Left lung (tissue), 10 donors: Measurements from ENCODE around the gene KANSL2. TPM values are rescaled to one million over a fixed set of nuclear protein-coding genes. Genes with fewer than 3 reads are reported as not detected.

Experiments used
- ATAC-seq: fragments of 200-7000 bp; cut with Tn5 transposase; one replicate; pipeline ENCODE4 v1.9.1; 2020; ENCODE audit warnings: moderate library complexity
- DNase-seq, 4 donors: peaks; one replicate each; pipeline ENCODE4 v3.0.0-alpha.2; 2013 to 2020
- H3K27ac ChIP-seq, 2 donors: fragments of 200-600 bp; sonication (generic) in 1 of 2; one replicate each; pipeline versions ENCODE4 v1.5.0 to v1.8.0; 2020 to 2021
- H3K27me3 ChIP-seq, 2 donors: fragments of 200-600 bp; sonication (generic) in 1 of 2; one replicate each; pipeline versions ENCODE4 v1.5.0 to v1.8.0; 2020 to 2021
- H3K36me3 ChIP-seq, 2 donors: fragments of 200-600 bp; sonication (generic) in 1 of 2; one replicate each; pipeline versions ENCODE4 v1.5.0 to v1.8.0; 2020 to 2021
- H3K4me1 ChIP-seq, 2 donors: fragments of 200-600 bp; one replicate each; pipeline ENCODE4 v1.8.0; 2021
- H3K4me3 ChIP-seq, 2 donors: fragments of 200-600 bp; sonication (generic) in 1 of 2; one replicate each; pipeline versions ENCODE4 v1.5.0 to v1.8.0; 2020 to 2021; ENCODE audit warnings: mild to moderate bottlenecking in 1 of 2
- H3K9me3 ChIP-seq, 2 donors: fragments of 200-600 bp; sonication (generic) in 1 of 2; one replicate each; pipeline versions ENCODE4 v1.5.0 to v1.8.0; 2020 to 2021
- CTCF ChIP-seq, 2 donors: fragments of 200-600 bp; sonication (generic) in 1 of 2; IDR thresholded peaks; one replicate each; pipeline versions ENCODE4 v1.5.0 to v1.8.0; 2021; ENCODE audit warnings: antibody characterized with exemption in 2 of 2
- intact Hi-C, 2 donors: fragments of 100-400 bp; cut with DNase I; formaldehyde crosslinking; loops; one replicate each; pipeline versions ENCODE4 v1.11.2 to v1.14.2; 2022
- polyA plus RNA-seq, 6 donors: library from polyadenylated mRNA; unstranded; fragments of 120-200 nt; gene quantifications; one replicate each; pipeline ENCODE4 v1.2.1, GENCODE V29; 2013; ENCODE audit not compliant: insufficient read length in 6 of 6
- total RNA-seq, 2 donors: library from RNA; stranded (reverse); fragmentation: NEBNext Ultra II Directional; extraction: Animal tissue kit (Norgen Biotek cat#: 25700); gene quantifications; one replicate each; pipeline ENCODE4 v1.2.1, GENCODE V29; 2021
- donor health status: DM: no; HTN: yes; CAD: no.
- donor health status: DM: no; HTN: no; CAD: no.

The KANSL2 gene
- total and polyA plus RNA-seq, 8 donors, result 28.0 to 58.3 (median 50.0) TPM

GRCh38 chr12:48695859-48696258 is 13.8 kb upstream of the KANSL2 start:
- no peaks in the 10 kb centered on the region for H3K9me3 ChIP-seq
- H3K27me3 ChIP-seq, result no peaks in the 10 kb centered on the region
- DNase-seq (no peak), ATAC-seq (no peak)
- no peak overlapping the region for H3K4me3 ChIP-seq
- no peak for TF ChIP-seq CTCF (IDR thresholded peaks at IDR 0.05)
- H3K27ac ChIP-seq, result no peak overlapping the region
- H3K36me3 ChIP-seq, result peaks cover 0 to 95% of the 10 kb centered on the region in 2 donors
- intact Hi-C loops, result no loop called here
- peaks cover 0 to 6% of the 10 kb centered on the region in 2 donors for H3K4me1 ChIP-seq

DNA sequence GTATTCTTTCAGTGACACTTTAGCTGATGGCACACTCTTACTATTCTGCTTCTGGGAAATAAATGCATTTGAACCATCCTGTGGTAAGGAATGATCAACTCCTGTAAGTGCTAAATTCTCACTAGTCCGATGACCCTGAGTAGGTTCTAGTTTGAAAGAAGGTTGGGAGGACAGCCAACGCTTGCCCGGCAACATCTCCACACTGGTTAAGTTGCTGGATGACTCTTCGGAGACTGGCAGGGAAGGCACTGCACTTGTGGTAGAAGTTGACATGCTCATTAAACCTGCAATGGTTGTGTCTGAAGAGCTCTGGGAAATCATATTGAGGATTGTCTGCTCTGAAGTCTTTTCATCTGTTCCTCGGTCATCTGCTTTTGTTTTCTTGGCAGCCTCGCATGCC is 12.0 kb upstream of the KANSL2 start:
- Histone ChIP-seq H3K9me3 (no peaks in the 10 kb centered on the region), H3K27me3 (no peaks in the 10 kb centered on the region), H3K27ac (no peak overlapping the region), H3K36me3 (peaks cover 0 to 90% of the 10 kb centered on the region in 2 donors), H3K4me1 (peaks cover 0 to 6% of the 10 kb centered on the region in 2 donors), H3K4me3 (no peak overlapping the region)
- intact Hi-C loops, result no loop called here
- ATAC-seq (no peak), DNase-seq (no peak)
- TF ChIP-seq CTCF (IDR thresholded peaks at IDR 0.05), result no peak

DNA sequence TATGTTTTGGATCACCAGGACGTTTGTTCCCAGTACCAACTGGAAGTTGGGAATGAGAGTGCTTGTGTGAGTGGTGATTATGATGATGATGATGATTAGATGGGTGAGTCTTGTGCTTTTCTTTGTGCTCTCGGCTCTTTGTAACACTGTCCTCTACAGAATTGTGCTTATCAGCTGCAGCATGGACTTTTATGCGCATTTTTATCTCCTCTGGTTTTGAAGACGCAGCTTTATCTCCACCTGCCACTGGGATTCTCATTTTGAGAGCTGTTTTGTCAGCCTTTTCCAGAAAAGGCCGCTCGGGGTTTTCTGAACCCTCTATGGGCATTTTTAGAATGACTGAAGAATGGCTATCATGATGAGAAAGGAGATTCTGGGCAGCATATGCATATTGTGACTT is 11.5 kb upstream of the KANSL2 start:
- ATAC-seq (no peak), DNase-seq (no peak)
- Histone ChIP-seq H3K4me3 (no peak overlapping the region), H3K36me3 (peaks cover 0 to 90% of the 10 kb centered on the region in 2 donors), H3K9me3 (no peaks in the 10 kb centered on the region), H3K27ac (no peak overlapping the region), H3K4me1 (peaks cover 0 to 6% of the 10 kb centered on the region in 2 donors), H3K27me3 (no peaks in the 10 kb centered on the region)
- intact Hi-C loops, result no loop called here
- no peak for TF ChIP-seq CTCF (IDR thresholded peaks at IDR 0.05)

GRCh38 chr12:48691826-48692487 is 9.9 kb upstream of the KANSL2 start:
- ATAC-seq (peak; percentile 58), DNase-seq (no peak)
- TF ChIP-seq CTCF (IDR thresholded peaks at IDR 0.05), result no peak
- no peaks in the 10 kb centered on the region for H3K9me3 ChIP-seq
- H3K27ac ChIP-seq, result no peak overlapping the region
- intact Hi-C loops, result no loop called here
- peaks cover 0 to 6% of the 10 kb centered on the region in 2 donors for H3K4me1 ChIP-seq
- no peak overlapping the region for H3K4me3 ChIP-seq
- H3K36me3 ChIP-seq, result peaks cover 0 to 84% of the 10 kb centered on the region in 2 donors
- no peaks in the 10 kb centered on the region for H3K27me3 ChIP-seq

DNA sequence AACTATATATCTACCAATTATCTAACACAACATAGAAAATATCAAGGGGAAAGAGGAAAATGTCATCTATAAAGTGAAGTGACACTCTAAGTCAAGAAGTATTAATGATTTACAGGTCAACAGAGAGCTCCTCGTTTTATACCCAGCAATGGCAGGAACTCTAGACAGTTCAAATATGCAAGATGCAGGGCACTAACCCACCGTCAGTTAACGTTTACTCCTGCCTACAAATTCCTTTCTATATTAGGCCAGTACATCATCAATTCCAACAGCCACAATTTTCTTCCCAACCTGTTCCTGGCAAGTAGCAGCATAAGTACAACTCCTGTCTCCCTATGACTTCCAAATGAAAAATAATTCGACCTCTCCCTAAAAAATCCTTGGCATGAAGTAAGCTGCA is 9.0 kb upstream of the KANSL2 start:
- H3K4me1 ChIP-seq, result peaks cover 0 to 6% of the 10 kb centered on the region in 2 donors
- no peaks in the 10 kb centered on the region for H3K9me3 ChIP-seq
- no peak overlapping the region for H3K4me3 ChIP-seq
- intact Hi-C loops, result no loop called here
- H3K27ac ChIP-seq, result no peak overlapping the region
- no peaks in the 10 kb centered on the region for H3K27me3 ChIP-seq
- ATAC-seq (peak; percentile 80), DNase-seq (no peak)
- no peak for TF ChIP-seq CTCF (IDR thresholded peaks at IDR 0.05)
- peaks cover 0 to 76% of the 10 kb centered on the region in 2 donors for H3K36me3 ChIP-seq
